ENCODE results near the gene JAKMIP1.

JAKMIP1 gene

GRCh38 chr4:6041800-6042199 is 158.5 kb downstream of the JAKMIP1 start:
- H3K36me3 ChIP-seq (ENCODE audit: insufficient read depth, low read length), result no peaks in the 10 kb centered on the region
- H3K9me3 ChIP-seq (ENCODE audit: insufficient read depth, low read depth, low read length), result no peaks in the 10 kb centered on the region
- no peaks in the 10 kb centered on the region for H4K20me1 ChIP-seq (ENCODE audit: insufficient read depth, low read length, poor library complexity, severe bottlenecking)
- no peak overlapping the region for H3K4me2 ChIP-seq (ENCODE audit: low read depth, low read length, poor library complexity, severe bottlenecking)
- TF ChIP-seq, protein P1, sequence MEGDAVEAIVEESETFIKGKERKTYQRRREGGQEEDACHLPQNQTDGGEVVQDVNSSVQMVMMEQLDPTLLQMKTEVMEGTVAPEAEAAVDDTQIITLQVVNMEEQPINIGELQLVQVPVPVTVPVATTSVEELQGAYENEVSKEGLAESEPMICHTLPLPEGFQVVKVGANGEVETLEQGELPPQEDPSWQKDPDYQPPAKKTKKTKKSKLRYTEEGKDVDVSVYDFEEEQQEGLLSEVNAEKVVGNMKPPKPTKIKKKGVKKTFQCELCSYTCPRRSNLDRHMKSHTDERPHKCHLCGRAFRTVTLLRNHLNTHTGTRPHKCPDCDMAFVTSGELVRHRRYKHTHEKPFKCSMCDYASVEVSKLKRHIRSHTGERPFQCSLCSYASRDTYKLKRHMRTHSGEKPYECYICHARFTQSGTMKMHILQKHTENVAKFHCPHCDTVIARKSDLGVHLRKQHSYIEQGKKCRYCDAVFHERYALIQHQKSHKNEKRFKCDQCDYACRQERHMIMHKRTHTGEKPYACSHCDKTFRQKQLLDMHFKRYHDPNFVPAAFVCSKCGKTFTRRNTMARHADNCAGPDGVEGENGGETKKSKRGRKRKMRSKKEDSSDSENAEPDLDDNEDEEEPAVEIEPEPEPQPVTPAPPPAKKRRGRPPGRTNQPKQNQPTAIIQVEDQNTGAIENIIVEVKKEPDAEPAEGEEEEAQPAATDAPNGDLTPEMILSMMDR (conservative IDR thresholded peaks at IDR 0.05; ENCODE audit: low read length), result no peak
- TF ChIP-seq EZH2phosphoT487 (IDR thresholded peaks at IDR 0.05; ENCODE audit: borderline replicate concordance), result no peak
- no peak overlapping the region for H2AFZ ChIP-seq (ENCODE audit: low read length)
- no peaks in the 10 kb centered on the region for H3K9me2 ChIP-seq (replicated peaks; ENCODE audit: low read depth, low read length)
- H3F3A ChIP-seq (ENCODE audit: low read depth), result no peaks in the 10 kb centered on the region
- H3K9ac ChIP-seq (ENCODE audit: low read depth, low read length, poor library complexity, severe bottlenecking), result no peak overlapping the region
- H3K4me1 ChIP-seq (ENCODE audit: insufficient read depth, low read length, poor library complexity, severe bottlenecking), result no peaks in the 10 kb centered on the region
- H3K27me3 ChIP-seq (ENCODE audit: insufficient read depth, low read length, poor library complexity, severe bottlenecking), result no peaks in the 10 kb centered on the region
- H3K79me2 ChIP-seq (ENCODE audit: insufficient read depth, low read length), result no peaks in the 10 kb centered on the region
- no peak overlapping the region for H3K4me3 ChIP-seq (ENCODE audit: low read length, poor library complexity, severe bottlenecking)

GRCh38 chr4:6038711-6039110 is 161.6 kb downstream of the JAKMIP1 start:
- H3K9me2 ChIP-seq (replicated peaks; ENCODE audit: low read depth, low read length), result no peaks in the 10 kb centered on the region
- H3K4me3 ChIP-seq (ENCODE audit: low read length, poor library complexity, severe bottlenecking), result no peak overlapping the region
- no peaks in the 10 kb centered on the region for H4K20me1 ChIP-seq (ENCODE audit: insufficient read depth, low read length, poor library complexity, severe bottlenecking)
- H3K79me2 ChIP-seq (ENCODE audit: insufficient read depth, low read length), result no peaks in the 10 kb centered on the region
- H3K36me3 ChIP-seq (ENCODE audit: insufficient read depth, low read length), result no peaks in the 10 kb centered on the region
- no peak overlapping the region for H3K9ac ChIP-seq (ENCODE audit: low read depth, low read length, poor library complexity, severe bottlenecking)
- H3K9me3 ChIP-seq (ENCODE audit: insufficient read depth, low read depth, low read length), result no peaks in the 10 kb centered on the region; the same call in 1 of the 2 replicates
- TF ChIP-seq, protein P1 (conservative IDR thresholded peaks at IDR 0.05; ENCODE audit: low read length), result no peak
- TF ChIP-seq EZH2phosphoT487 (IDR thresholded peaks at IDR 0.05; ENCODE audit: borderline replicate concordance), result no peak
- H3F3A ChIP-seq (ENCODE audit: low read depth), result no peaks in the 10 kb centered on the region
- no peak overlapping the region for H3K4me2 ChIP-seq (ENCODE audit: low read depth, low read length, poor library complexity, severe bottlenecking)
- H3K27me3 ChIP-seq (ENCODE audit: insufficient read depth, low read length, poor library complexity, severe bottlenecking), result no peaks in the 10 kb centered on the region
- H3K4me1 ChIP-seq (ENCODE audit: insufficient read depth, low read length, poor library complexity, severe bottlenecking), result no peaks in the 10 kb centered on the region
- H2AFZ ChIP-seq (ENCODE audit: low read length), result no peak overlapping the region

- H3K4me1 ChIP-seq (ENCODE audit: insufficient read depth, low read length, poor library complexity, severe bottlenecking), result no peaks in the 10 kb centered on the region
- no peak for TF ChIP-seq EZH2phosphoT487 (IDR thresholded peaks at IDR 0.05; ENCODE audit: borderline replicate concordance)
- TF ChIP-seq, protein P1 (conservative IDR thresholded peaks at IDR 0.05; ENCODE audit: low read length), result no peak
- H3K27me3 ChIP-seq (ENCODE audit: insufficient read depth, low read length, poor library complexity, severe bottlenecking), result no peaks in the 10 kb centered on the region
Observed at GRCh38 chr4:6035786-6036185, 164.6 kb downstream of the JAKMIP1 start.

More at GRCh38 chr4:6035786-6036185, 164.6 kb downstream of the JAKMIP1 start:
- Histone ChIP-seq H3K36me3 (ENCODE audit: insufficient read depth, low read length) (no peaks in the 10 kb centered on the region), H2AFZ (ENCODE audit: low read length) (no peak overlapping the region), H4K20me1 (ENCODE audit: insufficient read depth, low read length, poor library complexity, severe bottlenecking) (no peaks in the 10 kb centered on the region), H3K4me2 (ENCODE audit: low read depth, low read length, poor library complexity, severe bottlenecking) (no peak overlapping the region), H3K9ac (ENCODE audit: low read depth, low read length, poor library complexity, severe bottlenecking) (no peak overlapping the region), H3K4me3 (ENCODE audit: low read length, poor library complexity, severe bottlenecking) (no peak overlapping the region), H3K9me3 (ENCODE audit: insufficient read depth, low read depth, low read length) (no peaks in the 10 kb centered on the region; the same call in 1 of the 2 replicates), H3K79me2 (ENCODE audit: insufficient read depth, low read length) (no peaks in the 10 kb centered on the region), H3K9me2 (replicated peaks; ENCODE audit: low read depth, low read length) (no peaks in the 10 kb centered on the region), H3F3A (ENCODE audit: low read depth) (no peaks in the 10 kb centered on the region)

All from Loucy (cell line).